ENCODE data around the gene CFLAR.
"Not testable (repeated sequence)": the region's sequence is repeated elsewhere in the genome, so short reads cannot be mapped to it uniquely, and the experiment has no call there.

Gene CFLAR

DNA sequence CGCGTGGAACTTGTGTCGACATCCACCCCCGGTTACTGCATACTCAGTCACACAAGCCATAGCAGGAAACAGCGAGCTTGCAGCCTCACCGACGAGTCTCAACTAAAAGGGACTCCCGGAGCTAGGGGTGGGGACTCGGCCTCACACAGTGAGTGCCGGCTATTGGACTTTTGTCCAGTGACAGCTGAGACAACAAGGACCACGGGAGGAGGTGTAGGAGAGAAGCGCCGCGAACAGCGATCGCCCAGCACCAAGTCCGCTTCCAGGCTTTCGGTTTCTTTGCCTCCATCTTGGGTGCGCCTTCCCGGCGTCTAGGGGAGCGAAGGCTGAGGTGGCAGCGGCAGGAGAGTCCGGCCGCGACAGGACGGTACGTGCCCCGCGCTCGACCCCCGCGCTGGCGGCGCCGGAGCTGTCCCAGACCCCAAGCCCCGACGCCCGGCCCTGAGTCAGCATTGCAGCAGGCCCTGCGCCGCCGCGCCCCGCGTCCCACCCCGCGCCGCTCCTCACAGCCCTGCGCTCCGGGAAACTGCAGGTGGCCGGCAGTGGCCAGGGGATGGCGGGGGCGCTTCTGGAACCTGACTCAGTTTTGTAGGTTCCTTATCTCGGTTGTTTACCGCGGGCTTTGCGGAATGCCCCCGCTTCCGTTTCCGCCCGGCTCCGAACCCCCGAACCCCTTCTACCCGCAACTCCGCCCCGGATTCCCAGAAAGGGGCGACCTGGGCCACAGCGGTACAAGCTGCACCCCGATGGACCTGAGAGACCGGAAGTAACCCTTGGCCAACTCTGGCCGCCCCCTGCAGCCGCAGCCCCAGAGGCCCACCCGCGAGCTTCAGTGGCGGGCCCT lies at the start of gene CFLAR:
CFLAR (plus strand) TSS at position 50 of the 844 bp plus-strand sequence. CDS start 13,702 bp downstream, outside the sequence.
- DNase-seq = peak; percentile 87

DNA sequence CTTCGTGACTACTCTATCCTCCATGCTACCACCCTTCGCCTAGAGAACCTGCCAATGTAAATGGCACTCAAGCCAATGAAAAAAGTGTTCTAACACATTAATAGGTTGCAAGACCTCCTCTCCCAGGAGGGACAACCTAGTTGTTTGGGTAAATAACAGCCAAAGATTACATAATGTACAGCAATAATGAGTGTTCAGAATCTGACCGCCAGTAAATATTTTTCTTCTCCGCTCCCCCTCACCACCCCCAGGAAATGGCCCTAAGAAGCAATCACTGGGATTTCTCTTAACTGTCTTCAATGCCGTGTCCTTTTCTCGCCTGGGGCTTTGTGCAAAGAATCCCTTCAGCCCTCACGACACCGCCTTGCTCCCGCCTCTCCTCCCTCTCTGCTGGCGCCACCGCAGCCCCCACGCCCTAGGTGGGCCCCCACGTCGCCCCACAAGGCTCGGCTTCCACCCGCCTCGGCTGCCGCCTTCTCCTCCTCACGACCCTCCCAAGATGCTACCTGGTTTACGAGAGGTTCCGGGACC lies 45.0 kb upstream of the CFLAR start:
- peak; percentile 57 for DNase-seq

DNA sequence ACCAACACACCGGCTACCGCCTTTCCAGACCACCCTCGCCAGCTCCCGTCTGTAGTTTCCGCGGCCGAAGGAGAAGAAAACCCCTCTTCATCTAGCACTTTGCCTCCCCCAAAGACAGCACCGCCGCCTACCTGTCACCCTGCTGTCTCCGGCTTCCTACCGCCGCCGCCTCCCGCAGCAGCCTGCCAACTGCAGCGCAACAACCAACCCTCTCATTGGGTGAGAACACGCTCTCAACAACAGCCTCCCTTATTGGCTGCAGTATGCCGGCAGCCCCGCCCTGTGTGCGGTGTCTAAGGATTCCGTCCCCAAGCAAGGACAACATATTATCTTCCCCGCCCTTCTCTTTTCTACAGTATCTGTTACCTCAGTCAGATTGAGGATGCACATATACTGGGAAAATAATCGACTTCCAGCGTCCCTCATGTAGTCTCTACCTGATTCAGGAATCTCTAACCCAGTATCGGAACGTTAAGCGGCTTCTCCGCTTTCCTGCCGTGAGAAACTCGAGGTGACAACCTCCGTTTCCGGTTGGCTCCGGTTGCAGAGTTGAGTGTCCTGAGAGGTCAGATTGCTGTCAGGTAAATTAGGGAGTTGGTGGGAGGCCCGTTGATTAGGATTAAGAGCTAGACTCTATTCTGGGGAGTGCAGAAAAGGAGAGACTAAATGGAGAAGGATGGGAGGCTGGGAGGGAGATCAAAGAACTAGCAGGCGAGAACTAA lies 44.3 kb upstream of the CFLAR start, which contains the start of the genes HYCC2 and NDUFB3:
HYCC2 (minus strand) TSS at position 193 of the 722 bp plus-strand sequence. CDS start 47,662 bp downstream, outside the sequence.
NDUFB3 (plus strand) TSS at position 523 of the 722 bp plus-strand sequence. CDS start 6,882 bp downstream, outside the sequence.
- DNase-seq = peak; percentile 90

DNA sequence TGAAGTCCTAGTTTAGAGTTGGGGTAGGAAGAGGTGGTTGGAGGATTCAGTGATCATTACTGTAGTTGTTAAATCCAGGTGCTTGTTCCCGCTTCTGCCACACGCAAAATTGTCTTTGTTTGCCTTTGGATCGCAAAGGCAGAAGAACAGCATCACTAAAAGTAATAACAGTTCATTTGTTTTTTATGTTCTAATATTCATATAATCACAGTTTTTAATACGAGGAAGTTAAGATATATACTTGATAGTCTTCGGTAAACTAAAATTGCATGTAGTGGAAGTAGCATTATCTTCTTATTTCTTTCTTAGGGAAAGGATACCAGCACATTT lies 43.8 kb upstream of the CFLAR start:
- no peak for DNase-seq

DNA sequence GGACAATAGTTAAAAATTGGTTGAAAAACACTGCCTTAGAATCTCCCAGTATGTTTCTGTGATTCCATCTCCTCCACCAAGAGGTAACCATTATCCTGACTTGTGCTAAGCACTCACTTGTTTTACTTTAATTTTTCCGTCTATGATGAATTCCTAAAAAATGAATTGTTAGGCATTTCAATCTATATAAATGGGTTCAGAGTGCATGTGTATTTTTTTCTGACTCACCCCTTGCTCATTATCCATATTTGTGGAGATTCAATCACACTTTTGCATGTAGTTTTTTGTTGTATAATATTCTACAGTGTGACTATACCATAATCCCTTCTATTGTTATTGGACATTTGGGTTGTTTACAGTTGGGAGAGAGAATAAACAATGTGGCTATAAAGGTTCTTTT lies 42.9 kb upstream of the CFLAR start:
- DNase-seq = no peak

DNA sequence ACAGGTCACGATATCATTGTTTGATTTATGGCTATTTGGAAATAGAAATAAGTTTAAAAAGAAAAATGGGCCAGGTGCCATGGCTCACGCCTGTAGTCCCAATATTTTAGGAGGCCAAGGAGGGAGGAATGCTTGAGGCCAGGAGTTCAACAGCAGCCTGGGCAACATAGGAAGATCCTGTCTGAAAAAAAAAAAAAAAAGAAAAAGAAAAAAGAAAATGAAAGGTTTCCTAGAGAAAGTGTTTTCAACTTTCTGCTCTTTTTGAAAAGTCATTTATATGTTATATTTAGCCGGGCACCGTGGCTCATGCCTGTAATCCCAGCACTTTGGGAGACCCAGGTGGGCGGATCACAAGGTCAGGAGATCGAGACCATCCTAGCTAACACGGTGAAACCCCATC lies 41.0 kb upstream of the CFLAR start:
- no peak for DNase-seq

DNA sequence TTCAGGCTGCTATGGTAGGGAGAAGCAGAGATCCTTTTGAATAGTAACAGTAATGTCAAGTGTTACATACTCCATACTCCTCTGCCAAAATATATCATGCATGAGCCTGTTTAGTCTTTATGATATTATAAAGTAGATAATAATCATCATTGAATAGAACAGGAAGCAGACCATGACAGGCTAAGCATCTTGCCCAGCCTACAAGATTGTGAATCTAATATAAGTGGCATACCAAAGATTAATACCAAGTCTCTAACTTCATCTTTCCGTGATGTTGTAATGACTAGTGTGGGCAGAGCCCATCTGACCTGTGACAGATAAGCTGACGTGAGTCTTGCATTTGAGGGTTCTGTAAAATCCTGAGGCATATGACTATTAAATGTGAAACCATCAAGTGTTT lies 31.1 kb upstream of the CFLAR start:
- no peak for DNase-seq

DNA sequence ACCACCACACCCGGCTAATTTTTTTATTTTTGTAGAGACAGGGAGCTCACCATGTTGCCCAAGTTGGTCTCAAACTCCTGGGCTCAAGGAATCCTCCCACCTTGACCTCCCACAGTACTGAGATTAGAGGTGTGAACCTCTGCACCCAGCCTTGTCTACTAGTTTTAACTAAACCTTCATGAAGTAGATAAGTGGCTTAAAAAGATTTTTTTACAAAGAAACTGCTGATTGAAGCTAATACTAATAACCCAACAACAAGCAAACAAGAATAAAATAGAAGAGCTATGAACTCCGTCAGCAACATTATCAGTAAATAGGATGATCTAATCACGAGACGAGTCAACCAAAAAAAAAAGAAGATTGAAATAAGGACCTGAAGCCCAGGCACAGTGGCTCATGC lies 25.4 kb upstream of the CFLAR start:
- DNase-seq = no peak

DNA sequence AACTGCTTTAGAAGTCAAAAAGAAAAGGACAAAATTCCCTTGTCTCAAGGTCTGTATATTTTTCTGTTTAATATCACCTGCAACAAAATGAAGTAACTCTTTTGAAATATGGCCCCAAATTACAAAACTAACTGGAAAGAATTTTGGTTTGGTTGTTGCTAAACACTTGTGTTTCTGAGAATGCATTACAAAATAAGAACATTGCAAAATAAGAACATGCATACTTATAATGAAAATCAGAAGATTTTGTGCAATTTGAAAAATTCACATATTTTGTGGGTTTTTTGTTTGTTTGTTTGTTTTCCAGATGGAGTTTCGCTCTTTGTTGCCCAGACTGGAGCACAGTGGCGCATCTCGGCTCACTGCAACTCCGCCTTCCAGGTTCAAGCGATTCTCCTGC lies 22.4 kb upstream of the CFLAR start:
- DNase-seq = no peak

DNA sequence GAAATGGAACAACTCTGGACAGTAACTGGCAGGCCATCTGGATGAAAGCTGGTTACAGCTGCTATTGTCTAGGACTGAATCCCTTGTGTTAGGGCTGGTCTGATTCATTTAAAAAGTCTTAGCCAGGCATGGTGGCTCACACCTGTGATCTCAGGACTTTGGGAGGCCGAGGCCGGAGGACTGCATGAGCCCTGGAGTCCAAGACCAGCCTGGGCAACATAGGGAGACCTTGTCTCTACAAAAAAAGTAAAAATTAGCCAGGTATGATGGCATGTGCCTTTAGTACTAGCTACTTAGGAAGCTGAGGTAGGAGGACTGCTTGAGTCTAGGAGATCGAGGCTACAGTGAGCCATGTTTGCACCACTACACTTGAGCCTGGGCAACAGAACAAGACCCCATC lies 15.5 kb upstream of the CFLAR start:
- no peak for DNase-seq

DNA sequence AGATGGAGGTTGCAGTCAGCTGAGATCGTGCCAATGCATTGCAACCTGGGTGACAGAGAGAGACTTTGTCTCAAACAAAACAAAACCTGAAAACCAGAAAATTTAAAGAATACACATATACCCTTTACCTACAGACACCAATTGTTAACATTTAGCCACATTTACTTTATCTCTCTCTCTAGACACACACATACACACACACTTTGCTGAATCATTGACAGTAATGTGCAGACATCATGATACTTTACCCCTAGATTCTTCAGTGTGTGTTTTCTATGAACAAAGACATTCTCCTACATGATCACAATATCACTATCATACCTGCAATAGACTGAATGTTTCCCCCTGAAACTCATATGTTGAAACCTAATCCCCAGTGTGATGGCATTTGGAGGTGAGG lies 10.2 kb upstream of the CFLAR start:
- no peak for DNase-seq

DNA sequence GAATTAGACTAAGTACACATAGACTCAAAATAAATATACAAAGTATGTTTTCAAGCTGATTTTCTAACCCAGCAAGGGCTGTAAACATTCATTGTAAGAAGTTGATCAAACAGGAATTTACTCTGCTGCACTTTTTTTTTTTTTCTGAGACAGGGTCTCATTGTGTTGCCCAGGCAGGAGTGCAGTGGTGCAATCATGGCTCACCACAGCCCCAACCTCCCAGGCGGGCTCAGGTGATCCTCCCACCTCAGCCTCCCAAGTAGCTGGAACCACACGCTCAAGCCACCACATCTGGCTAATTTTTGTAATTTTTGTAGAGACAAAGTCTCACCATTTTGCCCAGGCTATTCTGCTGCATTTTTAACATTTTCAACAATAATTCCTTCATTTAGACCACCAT lies 8.3 kb upstream of the CFLAR start:
- DNase-seq = no peak

DNA sequence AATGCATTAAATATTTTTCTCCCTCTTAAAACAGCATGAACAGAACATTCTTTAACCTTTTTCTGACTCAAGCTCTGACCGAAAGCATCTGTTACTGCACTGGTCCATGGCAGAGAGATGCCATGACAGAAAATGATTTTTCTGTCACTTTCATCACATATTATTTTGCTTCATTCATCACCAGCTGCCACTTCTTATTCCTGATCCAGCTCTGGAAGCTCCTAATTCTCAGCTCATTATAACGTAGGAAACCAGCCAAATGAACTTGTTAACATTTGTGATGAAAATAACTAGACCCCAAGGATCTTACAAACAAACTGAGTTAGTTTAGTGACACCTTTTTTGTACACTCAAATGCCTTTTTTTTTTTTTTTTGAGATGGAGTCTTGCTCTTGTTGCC lies 7.6 kb upstream of the CFLAR start:
- no peak for DNase-seq

DNA sequence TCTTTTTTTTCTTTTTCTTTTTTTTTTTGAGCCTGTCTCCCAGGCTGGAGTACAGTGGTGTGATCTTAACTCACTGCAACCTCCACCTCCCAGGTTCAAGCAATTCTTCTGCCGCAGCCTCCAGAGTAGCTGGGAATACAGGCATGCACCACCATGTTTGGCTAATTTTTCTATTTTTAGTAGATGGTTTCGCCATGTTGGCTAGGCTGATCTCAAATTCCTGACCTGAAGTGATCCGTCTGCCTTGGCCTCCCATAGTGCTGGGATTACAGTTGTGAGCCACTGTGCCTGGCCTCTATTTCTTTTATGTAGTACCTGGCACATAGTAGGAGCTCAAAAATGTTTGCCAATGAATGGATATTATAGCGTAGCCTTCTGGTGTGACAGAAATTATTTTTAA lies 6.8 kb upstream of the CFLAR start:
- no peak for DNase-seq

DNA sequence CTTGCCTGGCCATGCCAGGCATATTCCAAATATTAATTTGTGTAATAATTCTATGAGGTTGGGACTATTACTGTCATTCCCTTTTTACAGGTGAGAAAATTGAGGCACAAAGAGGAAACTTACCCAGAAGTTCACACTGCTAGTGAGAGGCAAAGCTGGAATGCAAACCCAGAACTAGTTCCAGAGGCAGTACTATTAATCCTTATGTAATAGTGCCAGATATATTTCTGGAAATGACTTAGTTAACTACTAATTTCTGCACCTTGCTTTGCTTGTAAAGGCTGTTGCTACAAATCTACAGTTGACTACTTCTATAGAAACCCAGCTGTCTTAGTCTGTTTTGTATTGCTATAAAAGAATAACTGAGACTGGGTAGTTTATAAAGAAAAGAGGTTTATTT lies 5.3 kb upstream of the CFLAR start:
- DNase-seq = no peak

DNA sequence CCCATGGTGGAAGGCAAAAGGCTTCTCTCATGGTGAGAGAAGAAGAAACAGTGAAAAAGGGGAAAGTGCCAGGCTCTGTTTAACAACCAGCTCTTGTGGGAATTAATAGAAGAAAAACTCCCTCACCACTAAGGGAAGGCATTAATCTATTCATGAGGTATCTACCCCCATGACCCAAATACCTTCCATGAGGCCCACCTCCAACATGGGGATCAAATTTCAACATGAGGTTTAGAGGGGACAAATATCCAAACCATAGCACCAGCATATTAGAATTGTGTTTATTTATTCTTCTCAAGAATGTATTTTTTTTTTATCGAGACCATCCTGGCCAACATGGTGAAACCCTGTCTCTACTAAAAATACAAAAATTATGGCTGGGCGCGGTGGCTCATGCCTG lies 4.9 kb upstream of the CFLAR start:
- DNase-seq = no peak

DNA sequence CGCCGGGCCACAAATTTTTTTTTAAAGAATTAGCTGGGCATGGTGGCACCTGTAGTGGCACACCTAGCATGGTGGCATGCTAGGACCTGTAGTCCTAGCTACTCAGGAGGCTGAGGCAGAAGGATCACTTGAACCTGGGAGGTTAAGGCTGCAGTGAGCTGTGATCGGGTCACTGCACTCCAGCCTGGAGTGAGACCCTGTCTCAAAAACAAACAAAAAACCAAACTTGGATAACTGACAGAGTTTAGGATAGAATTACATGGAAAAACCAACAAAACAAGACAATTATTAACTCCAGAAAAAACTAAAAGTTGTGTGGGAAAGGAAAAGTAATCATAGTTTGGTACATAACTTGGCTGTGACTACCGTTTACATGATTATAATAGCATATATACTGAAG lies 1.6 kb upstream of the CFLAR start:
- no peak for DNase-seq

DNA sequence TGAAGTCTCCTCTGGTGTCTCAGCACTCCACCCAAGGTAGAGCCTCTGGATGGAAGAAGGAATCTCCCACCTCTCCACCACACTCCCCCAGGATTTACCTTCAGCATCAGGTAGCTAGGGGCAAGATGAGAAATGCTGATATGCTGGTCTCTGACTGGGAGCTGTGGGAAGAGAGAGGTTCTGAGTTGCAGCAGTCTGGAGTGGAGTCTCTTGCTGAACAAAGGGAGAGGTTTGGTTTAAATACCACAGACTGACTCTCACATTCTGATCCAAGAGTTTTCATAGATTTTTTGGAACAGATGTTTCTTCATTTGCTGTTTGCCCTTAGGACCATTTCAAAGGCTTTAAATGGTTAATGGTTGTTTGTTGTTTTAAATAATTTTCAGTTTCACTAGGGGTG lies 1.1 kb upstream of the CFLAR start:
- DNase-seq = no peak

DNA sequence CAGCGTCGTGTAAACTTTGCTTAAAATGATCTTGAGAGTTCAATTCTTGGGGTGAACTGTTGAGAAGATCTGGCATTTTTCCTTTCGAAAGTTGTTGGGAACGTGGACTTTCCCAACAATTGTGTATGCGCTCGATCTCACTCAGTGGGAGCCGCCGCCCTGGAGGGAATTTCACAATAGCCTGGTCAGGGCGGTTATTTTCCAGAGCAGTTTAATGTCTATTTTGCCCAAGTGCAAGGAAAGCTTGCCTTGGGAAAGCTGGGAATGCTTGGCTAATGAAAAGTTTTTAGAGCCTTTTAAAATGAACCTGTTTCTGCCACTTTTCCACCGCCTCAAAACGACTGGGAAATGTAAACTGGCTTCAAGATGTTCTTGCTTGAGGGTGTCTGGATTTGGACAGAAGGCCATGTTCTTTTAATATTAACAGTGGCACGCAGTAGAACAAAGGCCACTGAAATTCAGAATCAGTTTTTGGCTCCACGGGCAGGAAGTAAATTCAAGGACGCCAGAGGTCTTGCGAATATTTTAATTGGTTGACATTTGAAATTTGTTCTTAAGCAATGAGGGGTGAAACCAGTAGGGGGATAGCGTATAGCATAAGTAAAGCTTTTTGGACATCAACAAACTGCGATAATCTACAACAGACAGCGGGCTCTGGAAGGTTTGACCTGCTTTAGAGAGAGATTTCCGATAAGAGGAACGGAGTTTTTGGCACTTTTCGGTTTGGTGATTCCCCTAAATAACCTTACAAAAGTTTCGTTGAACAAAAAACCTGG lies 1.2 kb downstream of the CFLAR start:
- peak; percentile 41 for DNase-seq

DNA sequence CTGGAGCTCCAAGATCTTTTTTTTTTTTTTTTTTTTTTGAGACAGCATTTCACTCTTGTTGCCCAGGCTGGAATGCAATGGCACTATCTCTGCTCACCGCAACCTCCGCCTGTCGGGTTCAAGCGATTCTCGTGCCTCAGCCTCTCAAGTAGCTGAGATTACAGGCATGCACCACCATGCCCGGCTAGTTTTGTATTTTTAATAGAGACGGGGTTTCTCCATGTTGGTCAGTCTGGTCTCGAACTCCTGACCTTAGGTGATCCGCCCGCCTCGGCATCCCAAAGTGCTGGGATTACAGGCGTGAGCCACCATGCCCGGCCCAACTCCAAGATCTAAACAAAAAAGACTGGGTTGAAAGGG lies 1.8 kb downstream of the CFLAR start:
- DNase-seq = not testable (repeated sequence)

DNA sequence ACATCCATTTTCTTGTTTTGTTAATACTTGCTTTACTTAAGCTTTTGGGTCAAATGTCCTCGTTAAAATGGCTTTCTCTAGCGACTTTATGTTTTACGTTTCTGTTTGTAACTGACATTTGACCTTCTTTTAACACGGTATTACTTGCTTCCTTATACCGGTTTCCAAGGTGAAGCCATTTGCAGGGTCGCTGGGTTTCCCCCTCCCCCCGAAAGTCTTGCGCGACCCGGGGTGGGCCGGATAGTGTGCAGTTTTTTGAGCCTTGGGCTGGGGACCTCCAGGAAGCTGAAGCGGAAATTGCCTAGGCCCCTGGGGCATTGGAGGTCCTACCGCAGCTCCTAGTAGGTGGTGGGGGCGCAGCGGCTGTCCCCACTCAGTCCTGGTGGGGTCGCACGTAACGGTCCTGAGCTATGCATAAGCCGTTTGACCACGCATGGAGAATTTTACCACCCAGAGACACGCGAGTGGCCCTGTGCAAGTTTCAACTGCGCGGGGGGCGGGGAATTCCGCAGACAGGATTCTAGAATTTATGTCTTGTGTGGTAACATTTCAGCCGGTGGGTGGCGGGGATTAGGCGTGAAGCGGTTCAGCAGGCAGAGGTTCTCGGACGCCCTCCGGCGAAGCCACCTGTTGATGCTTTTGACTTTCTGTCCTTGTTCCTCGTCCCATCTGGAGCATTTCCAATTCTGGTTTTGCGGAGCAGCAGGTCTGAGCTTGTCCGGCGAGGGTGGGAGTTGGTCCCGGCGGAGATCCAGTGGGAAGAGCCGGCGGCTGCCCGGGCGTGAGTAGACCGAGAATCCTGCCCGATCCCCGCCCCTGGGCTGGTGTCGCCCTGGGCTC lies 2.4 kb downstream of the CFLAR start:
- peak; percentile 78 for DNase-seq
